Neural cell (in vitro differentiated cells): ENCODE results near the gene TMTC1.

Experiments used
- CTCF ChIP-seq: fragments of 450-650 bp; IDR thresholded peaks from 2 replicates; pipeline ENCODE4 v1.5.1; 2014; ENCODE audit warnings: antibody characterized with exemption, mild to moderate bottlenecking, moderate library complexity; ENCODE audit not compliant: poor library complexity, severe bottlenecking
- EP300 ChIP-seq: fragments of 450-650 bp; conservative IDR thresholded peaks from 2 replicates; pipeline ENCODE4 v1.6.1; 2014; ENCODE audit warnings: antibody characterized with exemption, mild to moderate bottlenecking, moderate library complexity; ENCODE audit not compliant: poor library complexity, severe bottlenecking

- TF ChIP-seq EP300: no peak
- no peak for TF ChIP-seq CTCF
Observed at GRCh38 chr12:29547864-29548263, 235.9 kb downstream of the TMTC1 start.
